HL-60 (cell line): ENCODE results near the gene SLC25A25.

Experiments
- DNase-seq, 2 experiments: peaks; one replicate each; pipeline ENCODE4 v3.0.0-alpha.2; 2010 to 2020; ENCODE audit warnings: low read depth in 1 of 2, low spot score in 1 of 2
- H3K27ac ChIP-seq: fragments of 250-450 bp; sonication (Bioruptor Pico); replicated peaks from 2 replicates; pipeline ENCODE4 v1.5.1; 2020; ENCODE audit warnings: mild to moderate bottlenecking, moderate library complexity
- H3K27me3 ChIP-seq: fragments of 250-450 bp; sonication (Bioruptor Pico); 2 replicates; pipeline ENCODE4 v1.5.1; 2021; ENCODE audit warnings: mild to moderate bottlenecking, moderate library complexity; ENCODE audit not compliant: insufficient read depth, poor library complexity, severe bottlenecking
- H3K4me3 ChIP-seq: replicated peaks from 2 replicates; pipeline ENCODE4 v1.5.1; 2011; ENCODE audit warnings: mild to moderate bottlenecking, control low read depth, low read length; ENCODE audit not compliant: insufficient read depth
- GABPA ChIP-seq: IDR thresholded peaks from 2 replicates; pipeline ENCODE4 v1.6.1; 2012; ENCODE audit warnings: low read depth
- POLR2AphosphoS5 ChIP-seq: IDR thresholded peaks from 2 replicates; pipeline ENCODE4 v1.6.1; 2012; ENCODE audit warnings: low read depth
- SPI1 ChIP-seq: IDR thresholded peaks from 2 replicates; pipeline ENCODE4 v1.6.1; 2012; ENCODE audit warnings: low read depth, mild to moderate bottlenecking, borderline replicate concordance
- TF ChIP-seq, protein P1 (sequence below): IDR thresholded peaks from one replicate; pipeline ENCODE4 v1.5.1; 2011; ENCODE audit warnings: low read length, control low read depth, inconsistent platforms; ENCODE audit not compliant: insufficient read depth
- TF ChIP-seq, protein P2 (sequence below): IDR thresholded peaks from 2 replicates; pipeline ENCODE4 v1.6.1; 2012; ENCODE audit warnings: low read depth; ENCODE audit not compliant: insufficient replicate concordance

Gene SLC25A25

GRCh38 chr9:128142596-128142995 lies 74.6 kb downstream of the SLC25A25 start:
- Histone ChIP-seq H3K4me3 (no peak overlapping the region), H3K27me3 (no peaks in the 10 kb centered on the region), H3K27ac (no peak overlapping the region)
- DNase-seq: no peak
- TF ChIP-seq, protein P1, sequence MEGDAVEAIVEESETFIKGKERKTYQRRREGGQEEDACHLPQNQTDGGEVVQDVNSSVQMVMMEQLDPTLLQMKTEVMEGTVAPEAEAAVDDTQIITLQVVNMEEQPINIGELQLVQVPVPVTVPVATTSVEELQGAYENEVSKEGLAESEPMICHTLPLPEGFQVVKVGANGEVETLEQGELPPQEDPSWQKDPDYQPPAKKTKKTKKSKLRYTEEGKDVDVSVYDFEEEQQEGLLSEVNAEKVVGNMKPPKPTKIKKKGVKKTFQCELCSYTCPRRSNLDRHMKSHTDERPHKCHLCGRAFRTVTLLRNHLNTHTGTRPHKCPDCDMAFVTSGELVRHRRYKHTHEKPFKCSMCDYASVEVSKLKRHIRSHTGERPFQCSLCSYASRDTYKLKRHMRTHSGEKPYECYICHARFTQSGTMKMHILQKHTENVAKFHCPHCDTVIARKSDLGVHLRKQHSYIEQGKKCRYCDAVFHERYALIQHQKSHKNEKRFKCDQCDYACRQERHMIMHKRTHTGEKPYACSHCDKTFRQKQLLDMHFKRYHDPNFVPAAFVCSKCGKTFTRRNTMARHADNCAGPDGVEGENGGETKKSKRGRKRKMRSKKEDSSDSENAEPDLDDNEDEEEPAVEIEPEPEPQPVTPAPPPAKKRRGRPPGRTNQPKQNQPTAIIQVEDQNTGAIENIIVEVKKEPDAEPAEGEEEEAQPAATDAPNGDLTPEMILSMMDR: no peak
- TF ChIP-seq GABPA (no peak), POLR2AphosphoS5 (no peak), SPI1 (no peak)
- TF ChIP-seq, protein P2, sequence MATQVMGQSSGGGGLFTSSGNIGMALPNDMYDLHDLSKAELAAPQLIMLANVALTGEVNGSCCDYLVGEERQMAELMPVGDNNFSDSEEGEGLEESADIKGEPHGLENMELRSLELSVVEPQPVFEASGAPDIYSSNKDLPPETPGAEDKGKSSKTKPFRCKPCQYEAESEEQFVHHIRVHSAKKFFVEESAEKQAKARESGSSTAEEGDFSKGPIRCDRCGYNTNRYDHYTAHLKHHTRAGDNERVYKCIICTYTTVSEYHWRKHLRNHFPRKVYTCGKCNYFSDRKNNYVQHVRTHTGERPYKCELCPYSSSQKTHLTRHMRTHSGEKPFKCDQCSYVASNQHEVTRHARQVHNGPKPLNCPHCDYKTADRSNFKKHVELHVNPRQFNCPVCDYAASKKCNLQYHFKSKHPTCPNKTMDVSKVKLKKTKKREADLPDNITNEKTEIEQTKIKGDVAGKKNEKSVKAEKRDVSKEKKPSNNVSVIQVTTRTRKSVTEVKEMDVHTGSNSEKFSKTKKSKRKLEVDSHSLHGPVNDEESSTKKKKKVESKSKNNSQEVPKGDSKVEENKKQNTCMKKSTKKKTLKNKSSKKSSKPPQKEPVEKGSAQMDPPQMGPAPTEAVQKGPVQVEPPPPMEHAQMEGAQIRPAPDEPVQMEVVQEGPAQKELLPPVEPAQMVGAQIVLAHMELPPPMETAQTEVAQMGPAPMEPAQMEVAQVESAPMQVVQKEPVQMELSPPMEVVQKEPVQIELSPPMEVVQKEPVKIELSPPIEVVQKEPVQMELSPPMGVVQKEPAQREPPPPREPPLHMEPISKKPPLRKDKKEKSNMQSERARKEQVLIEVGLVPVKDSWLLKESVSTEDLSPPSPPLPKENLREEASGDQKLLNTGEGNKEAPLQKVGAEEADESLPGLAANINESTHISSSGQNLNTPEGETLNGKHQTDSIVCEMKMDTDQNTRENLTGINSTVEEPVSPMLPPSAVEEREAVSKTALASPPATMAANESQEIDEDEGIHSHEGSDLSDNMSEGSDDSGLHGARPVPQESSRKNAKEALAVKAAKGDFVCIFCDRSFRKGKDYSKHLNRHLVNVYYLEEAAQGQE: no peak

- TF ChIP-seq, protein P2: no peak
- TF ChIP-seq GABPA (no peak), SPI1 (no peak), POLR2AphosphoS5 (no peak)
- TF ChIP-seq, protein P1: no peak
- Histone ChIP-seq H3K4me3 (no peak overlapping the region), H3K27me3 (no peaks in the 10 kb centered on the region), H3K27ac (peak overlapping the region; percentile 46)
- DNase-seq: no peak
These were observed 75.7 kb downstream of the SLC25A25 start for GRCh38 chr9:128143525-128144238.

GRCh38 chr9:128144239-128145181 lies 76.5 kb downstream of the SLC25A25 start:
- H3K4me3 ChIP-seq: no peak overlapping the region
- no peak for DNase-seq
- TF ChIP-seq, protein P1: no peak
- TF ChIP-seq POLR2AphosphoS5 (no peak), SPI1 (no peak), GABPA (no peak)
- TF ChIP-seq, protein P2: no peak
- peak overlapping the region; percentile 46; the same call in 1 of the 2 replicates for H3K27ac ChIP-seq
- H3K27me3 ChIP-seq: no peaks in the 10 kb centered on the region
